DMS53 treated with DMSO at 0.1 percent for 48 hours (cell line): ENCODE measurements around the gene ZC3H18.

ENCODE experiments used
- DNase-seq: peaks from one replicate; lab custom pipeline; 2025; ENCODE audit not compliant: unreplicated experiment; lab: John Stamatoyannopoulos, UW

Gene ZC3H18

DNA sequence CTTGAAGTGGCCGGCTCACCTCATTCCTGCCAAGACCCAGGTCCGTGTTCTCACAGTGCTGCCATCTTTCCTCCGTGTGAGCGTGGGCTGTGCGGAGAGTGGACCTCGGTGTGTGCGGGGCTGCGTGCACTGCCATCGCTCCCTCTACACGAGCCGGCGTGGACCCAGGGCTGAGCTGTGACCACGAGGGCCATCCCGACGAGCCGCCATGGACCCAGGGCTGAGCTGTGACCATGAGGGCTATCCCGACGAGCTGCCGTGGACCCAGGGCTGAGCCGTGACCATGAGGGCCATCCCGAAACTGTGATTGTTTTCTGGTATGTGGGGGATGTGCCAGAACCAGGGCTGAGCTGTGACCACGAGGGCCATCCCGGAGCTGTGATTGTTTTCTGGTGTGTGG is 101.6 kb downstream of the ZC3H18 start:
- DNase-seq: no peak

DNA sequence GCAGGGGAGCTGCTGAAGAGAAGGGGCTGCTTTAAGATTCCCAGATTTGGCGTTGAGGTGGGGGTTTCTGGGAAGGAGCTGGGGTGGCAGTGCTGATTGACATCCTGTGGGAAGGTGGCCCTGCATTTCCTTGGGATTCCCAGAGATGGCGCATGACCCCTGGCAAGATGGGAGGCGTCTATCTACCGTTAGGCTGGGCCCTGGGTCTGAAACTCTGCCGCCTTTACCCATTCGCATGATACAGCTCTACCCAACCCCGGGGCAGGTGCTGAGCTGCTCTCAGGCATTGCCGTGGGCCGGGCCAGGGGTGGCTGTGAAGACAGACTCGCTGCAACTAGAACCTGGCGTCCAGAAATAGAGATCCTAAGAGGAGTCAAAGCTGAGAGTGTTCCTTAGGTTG is 102.6 kb downstream of the ZC3H18 start:
- DNase-seq: peak; percentile 7

DNA sequence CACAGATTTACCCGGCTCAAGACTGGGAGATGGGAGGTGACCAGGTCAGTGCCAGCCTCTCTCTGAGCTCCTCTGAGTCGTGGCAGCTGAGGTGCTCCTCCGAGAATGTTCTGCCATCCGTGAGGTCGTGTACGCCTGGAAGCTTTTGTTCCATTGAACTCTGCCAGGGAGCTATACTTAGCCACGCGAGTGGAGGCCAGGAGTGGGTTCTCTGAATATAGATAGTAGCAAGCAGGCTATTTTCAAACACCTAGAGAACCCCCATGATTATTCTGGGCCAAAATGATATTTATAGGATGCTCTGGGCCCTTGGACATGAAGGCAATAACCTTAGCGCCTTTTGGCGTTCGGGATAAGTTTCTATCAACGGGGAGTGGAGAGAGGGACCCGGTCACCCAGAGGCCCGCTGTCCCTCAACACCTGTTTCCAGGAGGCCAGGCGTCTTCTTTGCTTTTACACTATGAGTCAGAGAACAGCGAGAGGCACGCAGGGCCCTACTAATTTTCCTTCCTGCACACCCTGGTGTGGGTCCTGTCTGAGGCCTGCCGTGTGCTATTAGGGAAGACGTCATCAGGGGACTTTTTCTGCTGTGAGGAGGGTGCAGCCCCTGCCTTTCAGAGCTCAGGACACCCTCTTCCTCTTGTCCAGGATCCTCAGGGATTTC is 103.6 kb downstream of the ZC3H18 start:
- no peak for DNase-seq

DNA sequence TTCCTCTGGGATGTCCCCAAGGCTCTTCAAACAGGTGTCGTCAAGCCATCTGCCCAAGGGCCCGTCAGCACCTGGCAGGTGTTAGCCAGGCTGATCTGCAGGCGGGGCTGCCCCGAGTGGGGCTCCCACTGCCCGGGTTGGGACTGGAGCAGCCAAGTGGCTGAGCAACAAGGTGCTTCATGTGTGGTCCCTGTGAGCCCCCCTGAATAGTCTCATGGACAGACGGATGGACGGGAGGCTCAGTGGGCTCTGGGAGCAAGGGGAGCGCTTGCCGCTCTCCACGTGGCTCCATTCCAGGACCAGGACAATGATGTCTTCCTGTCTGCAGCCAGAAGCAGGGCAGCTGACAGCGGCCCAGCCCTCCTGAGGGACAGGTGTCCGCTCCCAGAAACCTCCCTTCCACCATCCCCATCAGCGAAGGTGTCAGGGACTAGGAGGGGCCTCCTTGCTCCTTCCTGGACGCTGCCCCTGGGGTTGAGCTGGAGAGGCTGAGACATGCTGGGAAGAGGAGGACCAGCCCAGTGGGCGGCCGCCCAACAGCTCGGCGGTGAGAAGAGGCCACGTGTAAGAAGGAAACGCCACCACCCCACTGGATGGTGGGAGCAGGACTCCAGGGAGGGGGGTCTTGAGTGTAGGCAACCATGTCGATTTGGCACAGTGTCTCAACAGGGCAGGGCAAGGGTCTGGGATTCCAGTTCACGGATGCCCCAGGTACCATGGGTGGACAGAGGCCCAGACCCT is 106.5 kb downstream of the ZC3H18 start:
- DNase-seq: no peak

GRCh38 chr16:88677721-88678120 is 107.5 kb downstream of the ZC3H18 start:
- no peak for DNase-seq

DNA sequence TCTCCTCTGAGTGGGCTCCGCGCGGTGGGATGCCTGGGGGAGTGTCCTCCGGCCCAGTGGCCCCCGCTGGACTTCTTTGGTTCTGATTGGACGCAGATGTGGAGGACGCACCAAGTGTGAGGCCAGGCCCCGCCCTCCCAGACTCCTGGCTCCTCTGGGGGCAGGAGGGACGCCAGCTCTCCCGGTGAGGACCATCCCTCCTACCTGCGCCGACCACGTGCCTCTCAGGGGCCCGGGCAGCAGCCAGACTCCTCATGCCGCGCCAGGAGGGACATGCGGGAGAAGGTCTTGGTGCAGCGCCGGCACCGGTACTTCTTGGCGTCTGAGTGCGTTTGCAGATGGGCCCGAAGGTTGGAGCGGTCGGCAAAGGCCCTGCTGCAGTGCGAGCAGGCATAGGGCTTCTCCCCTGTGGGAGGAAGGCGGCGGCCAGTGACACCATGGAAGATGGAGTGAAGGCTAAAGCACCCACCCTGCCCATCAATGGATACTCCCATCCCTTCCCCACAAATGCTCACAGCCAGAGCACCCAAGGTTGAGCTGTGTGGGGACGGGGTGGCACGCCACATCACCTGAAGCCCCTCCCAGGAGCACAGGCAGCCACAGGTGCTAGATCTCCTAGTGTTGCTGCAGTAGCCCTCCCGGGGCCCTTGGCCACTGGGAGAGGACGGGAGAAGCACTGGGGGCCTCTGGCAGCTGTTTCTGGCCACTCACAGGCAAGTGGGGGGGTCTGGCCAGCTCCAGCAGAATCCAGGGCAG is 108.2 kb downstream of the ZC3H18 start:
- no peak for DNase-seq

- no peak for DNase-seq
Observed at GRCh38 chr16:88680554-88681083, 110.4 kb downstream of the ZC3H18 start.

- DNase-seq: peak; percentile 41
Observed at GRCh38 chr16:88681084-88681680, 111.0 kb downstream of the ZC3H18 start.
